HG02840 (cell line): Measurements from ENCODE around the gene CUTC.
"Not testable (repeated sequence)": the region's sequence is repeated elsewhere in the genome, so short reads cannot be mapped to it uniquely, and the experiment has no call there.

Experiments
- ATAC-seq: cut with Tn5 transposase; IDR thresholded peaks from one replicate; pipeline ENCODE4 v1.9.1; 2021; ENCODE audit warnings: mild to moderate bottlenecking, moderate library complexity, moderate number of reproducible peaks; ENCODE audit not compliant: unreplicated experiment, low FRiP score

The CUTC gene

DNA sequence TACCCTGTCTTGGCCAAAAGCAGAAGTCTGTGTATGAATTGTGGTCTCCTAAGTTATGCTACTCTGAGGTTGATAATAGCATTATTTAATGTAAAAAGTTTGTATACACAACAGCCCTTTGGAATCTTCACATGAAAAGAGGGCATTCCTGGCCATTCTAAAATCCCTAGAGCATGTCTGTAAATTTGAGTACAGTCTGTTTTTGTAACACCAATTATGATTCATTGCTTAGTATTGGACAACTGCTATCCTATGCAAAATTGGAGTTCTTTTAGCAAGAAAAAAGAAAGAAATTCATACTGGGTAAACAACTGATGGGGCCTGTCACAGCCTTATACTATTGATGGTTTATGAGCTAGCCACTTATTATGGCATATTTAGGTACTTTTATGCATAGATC lies 10.2 kb downstream of the CUTC start:
- no peak for ATAC-seq

DNA sequence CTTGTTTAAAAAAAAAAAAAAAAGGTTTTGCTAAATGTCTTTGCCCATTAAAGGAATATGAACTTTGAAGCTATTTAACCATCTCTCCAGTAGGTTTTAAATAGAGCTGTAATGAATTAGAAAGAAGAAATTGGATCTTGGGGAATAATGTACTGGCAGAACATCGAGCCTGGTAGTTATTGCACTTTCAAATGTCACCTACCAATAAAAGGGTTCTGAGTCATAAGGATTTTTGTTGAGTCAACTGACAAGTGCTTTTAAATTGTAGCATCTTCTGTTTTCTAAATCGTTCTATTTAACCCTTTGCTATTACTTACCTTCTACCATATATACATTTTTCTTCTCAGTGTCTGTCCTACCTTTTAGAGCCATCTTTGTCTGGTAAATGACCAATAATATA lies 10.7 kb downstream of the CUTC start:
- no peak for ATAC-seq

DNA sequence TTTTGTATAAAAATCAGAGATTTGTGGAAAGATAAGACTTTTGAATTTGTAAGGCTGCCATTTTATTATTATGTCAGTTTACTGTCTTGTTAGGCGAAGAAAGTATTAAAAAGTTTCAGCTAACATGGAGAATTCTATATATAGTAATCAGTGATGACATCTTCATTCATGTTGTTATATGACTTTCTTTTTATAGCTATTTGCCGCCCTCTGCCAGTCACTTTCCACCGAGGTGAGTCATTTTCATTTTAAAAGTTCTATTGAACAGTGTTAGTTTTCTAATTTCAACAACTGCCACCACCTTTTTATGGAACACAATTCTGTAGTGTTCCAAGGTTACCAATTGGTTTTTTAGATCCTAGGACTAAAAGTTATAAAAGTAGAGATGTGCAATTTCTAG lies 11.8 kb downstream of the CUTC start:
- no peak for ATAC-seq

DNA sequence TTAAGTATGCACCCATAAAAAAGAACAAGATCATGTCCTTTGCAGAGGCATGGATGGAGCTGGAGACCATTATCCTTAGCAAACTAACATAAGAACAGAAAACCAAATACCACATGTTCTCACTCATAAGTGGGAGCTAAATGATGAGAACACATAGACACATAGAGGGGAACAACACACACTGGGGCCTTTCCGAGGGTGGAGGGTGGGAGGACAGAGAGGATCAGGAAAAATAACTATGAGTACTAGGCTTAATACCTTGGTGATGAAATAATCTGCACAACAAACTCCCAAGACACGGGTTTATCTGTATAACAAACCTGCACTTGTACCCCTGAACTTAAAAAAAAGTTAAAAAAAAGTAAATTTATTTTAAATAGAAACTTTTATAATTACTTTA lies 14.1 kb downstream of the CUTC start:
- ATAC-seq = not testable (repeated sequence)

DNA sequence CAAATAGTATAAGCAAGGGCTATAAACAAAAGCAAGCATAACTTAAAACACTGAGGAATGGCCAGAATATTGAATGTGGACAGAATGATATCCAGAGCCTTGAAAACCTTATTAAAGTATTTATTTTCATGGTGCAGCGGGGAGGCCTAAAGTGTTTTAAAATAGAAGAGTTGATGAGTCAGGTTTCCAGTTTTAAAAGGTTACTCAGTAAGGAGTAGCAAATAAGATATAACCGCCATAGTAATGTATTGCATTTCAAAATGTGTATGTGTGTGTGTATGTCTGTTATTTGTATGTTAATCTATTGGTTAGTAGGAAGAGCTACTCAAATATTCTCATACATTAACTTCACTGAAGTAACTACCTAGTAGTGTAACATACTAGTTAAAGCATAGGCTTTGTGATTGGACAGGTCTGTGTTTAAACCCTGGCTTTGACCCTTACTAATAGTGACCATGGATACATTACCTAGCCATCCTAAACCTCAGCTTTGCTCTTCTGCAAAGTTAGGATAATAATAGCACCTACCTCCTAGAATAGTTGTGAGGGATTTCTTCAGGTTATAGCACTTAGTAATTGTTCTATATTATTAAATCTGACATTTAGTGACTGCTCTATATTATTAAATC lies 16.9 kb downstream of the CUTC start:
- no peak for ATAC-seq

DNA sequence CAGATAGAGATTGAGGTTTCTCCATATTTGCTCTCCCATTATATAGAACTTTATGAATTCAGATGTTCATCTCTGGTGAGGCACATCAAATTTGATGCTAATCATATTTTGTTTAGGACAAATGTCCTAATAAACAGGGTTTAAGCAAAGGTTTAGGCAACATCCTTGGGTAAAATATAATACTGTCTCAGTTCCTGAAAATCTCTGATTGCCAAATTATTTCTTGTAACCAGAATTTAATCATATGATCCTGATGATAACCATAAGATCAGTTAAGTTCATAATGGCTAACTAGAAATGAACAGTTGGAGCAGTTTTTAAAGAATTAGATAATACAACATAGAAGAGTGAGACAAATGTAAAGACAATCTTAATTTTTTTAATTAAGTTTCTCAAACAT lies 18.6 kb downstream of the CUTC start:
- no peak for ATAC-seq

DNA sequence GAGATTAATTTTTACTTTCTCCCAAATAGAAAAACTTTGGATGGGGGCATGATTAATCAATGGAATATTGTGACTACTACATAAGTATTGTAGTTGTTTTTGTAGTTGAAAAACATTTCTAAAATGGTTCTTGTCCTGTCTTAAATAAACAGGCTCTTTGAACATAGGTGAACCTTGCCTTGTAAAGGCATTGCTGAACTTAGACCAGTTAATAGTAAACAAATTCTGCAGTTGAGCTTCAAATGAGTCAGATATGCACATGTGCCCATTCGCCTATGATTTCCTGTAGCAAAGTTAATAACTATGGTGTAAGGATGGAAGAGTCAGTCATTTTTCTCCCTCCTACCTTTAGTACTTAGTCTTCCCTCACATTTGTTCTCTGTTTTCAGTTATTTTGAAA lies 22.6 kb downstream of the CUTC start:
- no peak for ATAC-seq

DNA sequence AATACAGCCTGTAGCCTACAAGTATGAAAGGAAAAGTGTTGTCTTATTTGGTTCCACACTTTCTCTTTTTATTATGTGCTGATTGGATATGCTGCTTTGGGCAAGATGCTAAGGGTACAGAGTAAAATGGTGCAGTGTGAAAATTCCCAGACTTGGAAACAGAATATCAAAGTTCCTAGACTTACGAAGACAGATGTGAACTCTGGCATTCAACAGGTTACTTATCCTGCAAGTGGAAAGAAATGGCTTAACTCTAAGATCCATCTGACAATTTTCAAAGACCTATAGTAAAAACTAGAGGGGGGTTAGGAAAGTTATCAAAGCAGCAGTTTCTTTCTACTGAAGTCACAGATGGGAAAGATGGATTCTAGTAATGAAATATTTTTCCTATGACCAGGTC lies 24.1 kb downstream of the CUTC start:
- no peak for ATAC-seq

DNA sequence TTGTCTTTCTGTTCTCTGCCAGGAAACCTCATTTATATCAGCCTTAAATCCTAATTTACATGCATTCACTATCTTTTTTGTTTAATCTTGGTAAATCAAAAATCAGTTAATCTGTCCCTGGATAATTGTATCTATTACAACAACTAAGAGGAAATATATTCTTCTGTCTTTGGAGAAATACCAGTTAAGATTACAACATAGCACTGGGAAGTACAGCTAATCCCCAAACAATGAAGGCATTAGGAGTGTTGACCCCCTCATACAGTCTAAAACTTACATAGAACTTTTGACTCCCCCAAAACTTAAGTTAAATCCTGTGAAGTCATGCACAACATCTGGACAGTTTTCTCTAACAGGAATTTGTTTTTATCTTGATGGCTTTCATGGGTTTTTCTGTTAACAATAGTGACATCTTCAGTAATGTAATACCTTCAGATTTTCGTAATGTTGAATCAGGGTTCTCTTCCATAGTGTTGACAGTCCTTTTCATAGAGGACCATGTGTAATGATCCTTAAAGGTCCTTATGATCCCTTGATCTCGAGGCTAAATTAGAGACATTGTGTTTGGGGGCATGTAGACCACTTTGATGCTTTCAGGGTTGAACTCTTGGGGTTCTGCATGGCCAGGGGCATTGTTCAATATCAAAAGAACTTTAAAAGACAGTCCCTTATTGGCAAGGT lies 26.3 kb downstream of the CUTC start:
- no peak for ATAC-seq

DNA sequence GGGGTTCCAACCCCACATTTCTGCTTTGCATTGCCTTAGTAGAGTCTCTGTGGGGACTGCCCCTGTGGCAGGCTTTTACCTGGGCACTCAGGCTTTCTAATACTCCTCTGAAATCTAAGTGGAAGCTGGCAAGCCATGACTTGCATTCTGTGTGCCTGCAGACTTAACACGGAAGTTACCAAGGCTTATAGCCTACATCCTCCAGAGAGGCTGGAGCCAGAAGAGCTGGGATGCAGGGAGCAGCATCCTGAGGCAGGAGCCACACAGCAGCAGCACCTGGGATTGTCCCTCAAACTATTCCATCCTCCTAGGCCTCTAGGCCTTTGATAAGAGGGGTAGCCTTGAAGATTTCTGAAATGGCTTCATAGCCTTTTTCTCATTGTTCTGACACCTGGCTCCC lies 28.3 kb downstream of the CUTC start:
- ATAC-seq = no peak

DNA sequence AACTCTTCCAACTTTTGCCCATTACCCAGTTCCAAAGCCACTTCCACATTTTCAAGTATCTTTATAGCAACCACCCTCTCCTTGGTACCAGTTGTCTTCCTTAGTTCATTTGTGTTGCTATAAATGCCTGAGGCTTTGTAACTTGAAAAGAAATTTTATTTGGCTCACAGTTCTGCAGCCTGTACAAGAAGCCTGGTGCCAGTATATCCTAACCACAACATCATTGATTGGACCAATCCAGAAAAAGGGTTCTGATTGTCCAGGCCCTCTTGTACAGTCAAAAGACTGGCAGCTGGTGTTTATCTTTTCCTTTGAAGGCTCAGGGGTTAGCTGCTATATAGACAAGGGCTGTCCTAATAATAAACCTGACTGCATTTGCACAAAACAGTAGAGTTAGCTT lies 29.3 kb downstream of the CUTC start:
- no peak for ATAC-seq

DNA sequence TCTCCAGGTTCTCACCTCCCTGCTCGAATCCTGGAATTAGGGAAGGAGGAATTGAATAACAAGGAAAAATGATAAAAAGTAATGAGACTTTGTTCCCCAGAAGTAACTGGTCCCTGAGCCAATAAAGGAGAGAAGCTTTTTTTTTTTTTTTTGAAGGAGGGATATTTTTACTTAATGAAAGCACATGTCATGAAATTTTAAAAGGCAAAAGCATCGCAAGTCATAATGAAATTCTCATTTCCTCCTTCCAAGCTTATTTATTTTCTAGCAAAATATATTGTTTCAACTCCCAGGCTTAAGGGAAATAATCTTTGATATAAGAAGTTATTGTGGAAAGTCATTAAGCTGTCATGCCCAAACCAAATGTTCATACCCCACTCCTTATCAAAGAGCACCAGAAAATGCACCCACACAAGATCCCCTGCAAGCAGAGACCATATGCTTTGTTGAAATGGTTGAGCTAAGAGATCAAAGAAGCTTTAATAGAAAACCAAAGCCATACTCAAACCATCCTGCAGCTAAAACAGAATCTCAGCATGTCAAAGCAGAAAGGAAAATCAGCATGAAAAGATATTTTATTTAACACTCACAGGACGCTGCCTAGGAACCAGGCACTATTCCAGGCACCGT lies 33.8 kb downstream of the CUTC start:
- no peak for ATAC-seq

DNA sequence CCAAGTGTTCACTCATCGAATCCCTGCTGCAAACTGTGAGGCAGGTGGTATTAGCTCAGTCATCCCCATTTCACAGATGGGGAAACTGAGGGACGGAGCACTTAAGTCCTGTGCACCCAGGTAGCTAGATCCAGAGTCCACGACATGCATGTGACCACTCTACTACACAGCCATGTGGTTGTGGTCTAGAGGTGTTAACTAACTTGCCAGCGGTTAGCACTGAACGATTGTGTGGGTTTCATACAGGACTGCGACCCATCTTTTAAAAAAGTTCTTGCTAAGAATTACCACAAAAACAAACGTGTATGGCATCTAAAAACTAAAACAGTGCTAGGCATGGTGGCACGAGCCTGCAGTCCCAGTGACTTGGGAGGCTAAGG lies 34.3 kb downstream of the CUTC start:
- ATAC-seq = no peak

DNA sequence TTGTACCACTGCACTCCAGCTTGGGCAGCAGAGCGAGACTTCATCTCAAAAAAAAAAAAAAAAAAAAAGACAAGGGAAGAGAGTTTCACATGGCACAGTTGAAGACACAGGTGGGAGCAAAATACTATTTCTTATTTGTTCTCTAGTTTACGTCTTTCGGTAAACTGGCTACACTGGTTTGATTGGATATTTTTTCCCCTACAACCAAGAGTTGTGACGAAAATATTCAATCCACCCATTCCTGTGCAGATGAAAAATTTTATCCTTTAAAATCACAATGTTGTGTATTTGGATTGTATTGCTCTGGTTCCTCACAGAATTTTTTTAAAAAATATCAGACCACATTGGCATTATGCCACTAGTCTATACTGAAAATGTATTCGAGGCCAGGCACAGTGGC lies 35.9 kb downstream of the CUTC start:
- ATAC-seq = no peak

DNA sequence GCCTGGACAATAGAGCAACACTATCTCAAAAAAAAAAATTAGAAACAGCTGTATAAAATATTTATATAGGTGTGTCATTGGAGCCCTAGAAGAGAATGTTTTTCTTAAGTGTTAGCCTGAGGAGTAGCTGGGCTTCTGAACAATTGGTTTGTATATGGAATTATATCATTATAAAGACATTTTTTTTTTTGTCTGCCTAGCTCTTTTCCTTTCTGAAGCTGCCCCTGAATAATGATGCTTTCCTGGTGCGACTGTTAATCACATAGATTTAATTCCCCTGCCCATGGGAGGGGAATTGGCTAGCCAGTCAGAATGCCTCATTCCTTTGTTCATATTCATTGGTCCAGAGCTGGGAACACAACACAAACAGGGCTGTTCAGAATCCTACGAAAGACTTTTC lies 36.5 kb downstream of the CUTC start:
- ATAC-seq = no peak

DNA sequence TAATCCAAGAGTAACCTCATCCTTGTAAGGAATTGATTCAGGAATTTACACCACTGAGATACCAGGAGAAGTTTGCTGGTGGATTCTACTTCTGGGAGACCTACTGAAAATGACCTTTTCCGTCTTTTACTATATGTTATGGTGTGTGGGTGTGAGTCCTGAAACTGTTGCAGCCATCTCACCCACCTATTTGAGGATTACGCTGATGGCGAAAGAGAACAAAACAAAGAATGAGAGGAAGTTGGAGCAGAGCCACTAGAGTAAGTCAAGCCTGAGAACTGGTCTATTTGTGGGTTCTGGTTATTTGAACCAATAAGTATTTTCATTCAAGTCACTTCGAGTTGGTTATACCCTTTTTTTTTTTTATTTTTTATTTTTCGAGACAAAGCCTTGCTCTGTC lies 37.7 kb downstream of the CUTC start:
- ATAC-seq = no peak

DNA sequence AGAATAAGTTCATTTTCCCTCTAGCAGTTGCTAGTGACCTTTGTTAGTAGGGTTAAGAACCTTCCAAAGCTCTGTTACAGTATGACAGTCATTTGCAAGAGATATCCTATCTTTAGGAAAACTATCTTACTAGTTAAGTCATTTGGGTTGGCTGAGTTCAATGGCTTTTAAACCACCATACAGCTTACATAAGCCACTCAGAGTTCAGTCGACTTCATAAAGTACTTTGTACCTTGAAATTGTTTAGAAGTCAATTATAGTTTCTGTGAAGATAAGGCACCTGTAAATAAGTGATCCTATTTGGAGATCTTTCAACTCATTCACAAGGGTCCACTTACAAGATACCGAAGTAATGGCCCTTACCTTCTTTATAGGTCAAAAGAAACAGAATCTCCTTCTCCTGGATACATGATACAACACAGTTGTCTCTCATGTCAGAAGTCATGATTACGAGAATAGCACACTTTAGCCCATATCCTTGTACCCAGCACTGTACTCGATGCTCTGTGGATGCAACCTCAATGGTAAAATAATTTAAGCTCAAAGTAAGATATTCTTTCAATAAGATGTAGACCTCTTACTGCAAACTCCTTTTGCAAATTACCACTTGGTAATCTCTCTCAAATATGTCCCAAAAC lies 38.5 kb downstream of the CUTC start:
- no peak for ATAC-seq

DNA sequence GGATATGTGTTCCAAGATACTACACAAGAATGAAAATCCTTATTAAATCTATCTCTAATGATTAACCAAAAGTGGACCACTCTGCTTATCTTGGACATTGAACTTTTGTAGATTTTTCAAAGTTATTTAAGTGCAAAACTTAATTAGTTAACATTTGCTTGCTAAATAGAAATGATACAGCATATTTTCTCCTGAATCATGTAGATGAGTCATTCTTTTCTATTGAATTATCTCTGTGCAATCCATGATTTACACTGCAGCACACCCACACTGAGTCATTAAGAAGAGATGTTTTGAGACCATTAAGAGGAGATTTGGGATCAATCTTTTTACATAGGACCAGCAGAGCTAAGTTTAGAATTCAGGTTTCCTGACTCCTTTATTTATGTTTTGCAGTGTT lies 43.8 kb downstream of the CUTC start:
- no peak for ATAC-seq

DNA sequence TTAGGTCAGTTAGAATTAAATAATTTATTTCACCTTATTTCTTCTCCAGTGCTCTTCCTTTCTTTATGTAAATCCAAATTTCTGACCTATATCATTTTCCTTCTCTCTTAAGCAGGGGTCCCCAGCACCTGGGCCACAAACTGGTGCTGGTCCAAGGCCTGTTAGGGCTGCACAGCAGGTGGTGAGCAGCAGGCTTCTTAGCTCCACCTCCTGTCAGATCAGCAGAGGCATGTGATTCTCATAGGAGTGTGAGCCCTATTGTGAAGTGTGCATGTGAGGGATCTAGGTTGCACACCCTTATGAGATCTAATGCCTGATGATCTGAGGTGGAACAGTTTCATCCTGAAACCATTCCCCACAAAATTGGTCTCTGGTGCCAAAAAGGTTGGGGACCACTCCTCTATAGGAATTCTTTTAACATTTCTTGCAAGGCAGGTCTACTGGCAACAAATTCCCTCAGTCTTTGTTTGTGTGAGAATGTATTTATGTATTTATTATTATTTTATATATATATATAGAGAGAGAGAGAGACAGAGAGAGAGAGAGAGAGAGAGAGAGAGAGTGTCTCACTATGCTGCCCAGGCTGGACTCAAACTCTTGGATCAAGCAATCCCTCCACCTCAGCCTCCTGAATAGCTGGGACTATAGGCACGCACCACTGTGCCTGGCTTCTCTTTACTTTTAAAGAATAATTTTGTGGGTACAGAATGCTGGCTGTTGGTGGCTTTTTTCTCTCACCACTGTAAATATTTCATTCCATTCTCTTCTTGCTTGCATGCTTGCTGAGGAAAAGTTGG lies 46.1 kb downstream of the CUTC start:
- ATAC-seq = no peak

DNA sequence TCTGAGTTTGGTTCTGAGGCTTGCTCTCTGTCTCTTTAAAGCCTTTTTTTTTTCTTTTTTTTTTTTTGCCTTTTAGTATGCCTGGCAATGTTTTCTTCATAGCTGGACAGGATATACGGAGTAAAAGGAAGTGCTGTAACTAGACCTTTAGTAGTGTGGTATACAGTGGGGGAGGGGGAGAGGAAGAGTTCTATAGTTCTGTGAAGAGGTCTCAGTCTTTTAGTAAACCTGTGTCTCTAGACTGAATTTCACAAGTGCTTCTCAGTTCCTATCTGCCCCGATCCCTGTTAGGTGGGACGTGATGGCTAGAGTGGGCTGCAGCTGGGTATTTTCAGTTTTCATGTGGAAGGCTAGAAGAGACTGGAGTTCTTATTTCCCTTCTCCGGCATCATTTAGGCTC lies 47.3 kb downstream of the CUTC start:
- no peak for ATAC-seq
